Stomach (tissue), 9 donors: ENCODE results near the gene SLC6A12. TPM values are rescaled to one million over a fixed set of nuclear protein-coding genes. Genes with fewer than 3 reads are reported as not detected.
"Not testable (repeated sequence)": the region's sequence is repeated elsewhere in the genome, so short reads cannot be mapped to it uniquely, and the experiment has no call there.

Experiments used
- DNase-seq, 2 donors: peaks; one replicate each; pipeline versions ENCODE4 v3.0.0 to v3.0.0-alpha.2; 2013 to 2019
- H3K27ac ChIP-seq, 5 donors: fragments of 200-600 bp in 4 of 5; sonication (generic) in 4 of 5; one replicate each; pipeline ENCODE4 v1.5.1; 2013 to 2019; ENCODE audit warnings: mild to moderate bottlenecking in 1 of 5, moderate library complexity in 1 of 5
- H3K27me3 ChIP-seq, 3 donors: fragments of 200-600 bp; sonication (generic); one replicate each; pipeline ENCODE4 v1.5.1; 2017 to 2019; ENCODE audit warnings: mixed run types in 1 of 3
- H3K36me3 ChIP-seq, 4 donors: fragments of 200-600 bp; sonication (generic); 1 replicate in 3 of 4; 2 replicates in 1 of 4; pipeline ENCODE4 v1.5.1; 2016 to 2019
- H3K4me1 ChIP-seq, 4 donors: fragments of 200-600 bp; sonication (generic); one replicate each; pipeline ENCODE4 v1.5.1; 2016 to 2019
- H3K4me3 ChIP-seq, 4 donors: fragments of 200-600 bp; sonication (generic) in 3 of 4; one replicate each; pipeline ENCODE4 v1.5.1; 2016 to 2019; ENCODE audit warnings: mild to moderate bottlenecking in 1 of 4
- H3K9me3 ChIP-seq, 4 donors: fragments of 200-600 bp; sonication (generic); one replicate each; pipeline ENCODE4 v1.5.1; 2016 to 2019
- EP300 ChIP-seq: sonication (generic); formaldehyde crosslinking; IDR thresholded peaks from one replicate; pipeline ENCODE4 v1.6.1; 2017; ENCODE audit warnings: antibody characterized with exemption
- POLR2A ChIP-seq, 4 donors: fragments of 450-650 bp; IDR thresholded peaks; one replicate each; pipeline ENCODE4 v1.6.1; 2016; ENCODE audit warnings: antibody characterized with exemption in 4 of 4, control low read depth in 2 of 4, mild to moderate bottlenecking in 1 of 4, moderate library complexity in 1 of 4
- POLR2AphosphoS5 ChIP-seq, 3 donors: sonication (generic); formaldehyde crosslinking; IDR thresholded peaks; one replicate each; pipeline ENCODE4 v1.6.1; 2016; ENCODE audit warnings: antibody characterized with exemption in 3 of 3
- WGBS, 5 donors: extraction: QIAGEN DNeasy Blood & Tissue Kit in 3 of 5; methylation state at CpG; one replicate each; pipeline versions ENCODE4 v1.1.5 to v1.1.7; 2013 to 2018; 5-methylcytosine and 5-hydroxymethylcytosine counted together
- intact Hi-C: fragments of 100-400 bp; cut with DNase I; formaldehyde crosslinking; loops from one replicate; pipeline ENCODE4 v1.15.1; 2023; ENCODE audit warnings: low total_unique reads
- polyA plus RNA-seq, 3 donors: library from polyadenylated mRNA; stranded (reverse); fragments of 200-250 nt; gene quantifications; one replicate each; pipeline ENCODE4 v1.2.3, GENCODE V29; 2013
- total RNA-seq, 5 donors: library from RNA; depleted of rRNA; stranded (reverse); fragments of >200 nt; gene quantifications; one replicate each; pipeline versions ENCODE4 v1.1.0 to v1.2.3, GENCODE V29; 2014 to 2016
- TF ChIP-seq, protein P1 (sequence below), 7 experiments: fragments of 450-650 bp in 4 of 7; fragments of 200-600 bp in 3 of 7; sonication (generic) in 3 of 7; IDR thresholded peaks; one replicate each; pipeline ENCODE4 v1.5.1; 2016 to 2019; ENCODE audit warnings: antibody characterized with exemption in 7 of 7, control low read depth in 2 of 7, mild to moderate bottlenecking in 1 of 7
- donor health status: healthy with polysubstance abuse.
- donor health status: Bipolar disorder and iron deficiency.
- donor health status: healthy.

SLC6A12 gene
- total and polyA plus RNA-seq, 8 donors = 0.05 to 1.7 (median 0.19) TPM; not detected in 5

DNA sequence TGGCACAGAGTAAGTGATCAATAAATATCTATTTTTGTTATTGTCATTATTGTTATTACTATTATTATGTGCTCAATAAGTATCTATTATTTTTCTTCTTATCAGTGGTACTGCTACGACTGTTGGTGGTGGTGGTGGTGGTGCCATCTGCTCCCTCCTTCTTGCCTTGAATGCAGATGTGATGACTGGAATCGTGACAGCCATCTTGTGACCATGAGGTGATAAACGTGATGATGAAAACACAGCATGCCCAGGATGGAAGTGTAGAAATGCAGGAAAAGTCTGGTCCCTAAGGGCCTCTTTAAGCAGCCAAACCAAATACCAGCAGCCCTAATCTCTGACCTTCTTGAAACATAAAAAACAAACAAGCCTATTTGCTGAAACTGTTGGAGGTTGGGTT, 22.4 kb downstream of the SLC6A12 start:
- Histone ChIP-seq H3K4me1 (peaks cover 0 to 17% (median 14%) of the 10 kb centered on the region in 4 donors), H3K36me3 (no peaks in the 10 kb centered on the region), H3K9me3 (no peaks in the 10 kb centered on the region), H3K4me3 (no peak overlapping the region), H3K27ac (no peak overlapping the region), H3K27me3 (peaks cover 0 to 73% (median 34%) of the 10 kb centered on the region in 3 donors)
- intact Hi-C loops = no loop called here
- DNase-seq = no peak
- TF ChIP-seq POLR2AphosphoS5 (IDR thresholded peaks at IDR 0.05) (no peak), POLR2A (IDR thresholded peaks at IDR 0.05) (no peak)
- TF ChIP-seq, protein P1, sequence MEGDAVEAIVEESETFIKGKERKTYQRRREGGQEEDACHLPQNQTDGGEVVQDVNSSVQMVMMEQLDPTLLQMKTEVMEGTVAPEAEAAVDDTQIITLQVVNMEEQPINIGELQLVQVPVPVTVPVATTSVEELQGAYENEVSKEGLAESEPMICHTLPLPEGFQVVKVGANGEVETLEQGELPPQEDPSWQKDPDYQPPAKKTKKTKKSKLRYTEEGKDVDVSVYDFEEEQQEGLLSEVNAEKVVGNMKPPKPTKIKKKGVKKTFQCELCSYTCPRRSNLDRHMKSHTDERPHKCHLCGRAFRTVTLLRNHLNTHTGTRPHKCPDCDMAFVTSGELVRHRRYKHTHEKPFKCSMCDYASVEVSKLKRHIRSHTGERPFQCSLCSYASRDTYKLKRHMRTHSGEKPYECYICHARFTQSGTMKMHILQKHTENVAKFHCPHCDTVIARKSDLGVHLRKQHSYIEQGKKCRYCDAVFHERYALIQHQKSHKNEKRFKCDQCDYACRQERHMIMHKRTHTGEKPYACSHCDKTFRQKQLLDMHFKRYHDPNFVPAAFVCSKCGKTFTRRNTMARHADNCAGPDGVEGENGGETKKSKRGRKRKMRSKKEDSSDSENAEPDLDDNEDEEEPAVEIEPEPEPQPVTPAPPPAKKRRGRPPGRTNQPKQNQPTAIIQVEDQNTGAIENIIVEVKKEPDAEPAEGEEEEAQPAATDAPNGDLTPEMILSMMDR (IDR thresholded peaks at IDR 0.05) = no peak
- WGBS, 5 donors = 62 to 69% (median 66%) methylated on average over 3 of the region's 3 CpGs

- TF ChIP-seq POLR2AphosphoS5 (IDR thresholded peaks at IDR 0.05) (no peak), EP300 (no peak), POLR2A (IDR thresholded peaks at IDR 0.05) (no peak)
- TF ChIP-seq, protein P1 (IDR thresholded peaks at IDR 0.05) = no peak
- intact Hi-C loops = no loop called here
- H3K9me3 ChIP-seq = no peaks in the 10 kb centered on the region
- H3K27me3 ChIP-seq = peaks cover 0 to 66% (median 34%) of the 10 kb centered on the region in 3 donors
- no peak overlapping the region for H3K4me3 ChIP-seq
- no peaks in the 10 kb centered on the region for H3K36me3 ChIP-seq
- no peak overlapping the region for H3K27ac ChIP-seq
- no peak for DNase-seq
- H3K4me1 ChIP-seq = peaks cover 0 to 17% (median 14%) of the 10 kb centered on the region in 4 donors
- 82 to 90% (median 87%) methylated on average over 7 to 8 of the region's 8 CpGs for WGBS, 5 donors
Observed at GRCh38 chr12:190881-191280, 23.1 kb downstream of the SLC6A12 start.

DNA sequence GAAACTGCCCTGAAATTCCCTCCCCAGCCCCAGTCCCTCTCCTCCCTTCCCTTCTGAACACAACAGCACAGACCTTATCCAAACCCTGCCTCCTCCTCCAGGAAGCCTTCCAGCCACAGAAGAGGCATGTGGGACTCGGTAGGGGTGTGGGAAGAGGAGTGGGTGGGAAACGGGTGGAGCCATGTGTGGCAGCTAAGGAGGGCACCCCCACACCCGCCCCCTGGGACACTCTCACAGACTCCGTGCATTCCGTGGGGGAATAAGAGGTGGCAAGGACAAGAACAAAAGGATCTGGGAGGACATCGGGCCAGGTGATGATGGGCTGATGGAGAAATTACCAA, 24.4 kb downstream of the SLC6A12 start:
- Histone ChIP-seq H3K9me3 (no peaks in the 10 kb centered on the region), H3K27me3 (peaks cover 0 to 53% (median 26%) of the 10 kb centered on the region in 3 donors), H3K36me3 (no peaks in the 10 kb centered on the region), H3K4me3 (peak overlapping the region in 2 of 4 donors; percentile 40 to 66), H3K4me1 (peaks cover 0 to 17% (median 14%) of the 10 kb centered on the region in 4 donors), H3K27ac (no peak overlapping the region)
- intact Hi-C loops = no loop called here
- WGBS, 5 donors = 71 to 78% (median 75%) methylated on average over 6 of the region's 6 CpGs
- TF ChIP-seq POLR2A (IDR thresholded peaks at IDR 0.05) = no peak
- TF ChIP-seq EP300 = no peak
- TF ChIP-seq, protein P1 (IDR thresholded peaks at IDR 0.05) = no peak
- no peak for TF ChIP-seq POLR2AphosphoS5 (IDR thresholded peaks at IDR 0.05)
- no peak for DNase-seq

- H3K9me3 ChIP-seq = no peaks in the 10 kb centered on the region
- no peak for TF ChIP-seq POLR2AphosphoS5 (IDR thresholded peaks at IDR 0.05)
- TF ChIP-seq, protein P1 (IDR thresholded peaks at IDR 0.05) = peak in 5 of 7 experiments; percentile 22 to 80 (median 77)
- H3K4me3 ChIP-seq = peak overlapping the region; percentile 40 to 66 (median 46)
- H3K36me3 ChIP-seq = no peaks in the 10 kb centered on the region
- peaks cover 0 to 48% (median 22%) of the 10 kb centered on the region in 3 donors for H3K27me3 ChIP-seq
- H3K4me1 ChIP-seq = peaks cover 0 to 17% (median 14%) of the 10 kb centered on the region in 4 donors
- 3 to 9% (median 7%) methylated on average over 26 to 52 of the region's 52 CpGs for WGBS, 5 donors
- peak overlapping the region in 1 of 5 donors; percentile 9 for H3K27ac ChIP-seq
- intact Hi-C loops = no loop called here
- DNase-seq = peak; percentile 57 to 91
Observed at GRCh38 chr12:188910-189621, 24.9 kb downstream of the SLC6A12 start.

GRCh38 chr12:187986-188909, 25.7 kb downstream of the SLC6A12 start:
- peak overlapping the region in 1 of 5 donors; percentile 9 for H3K27ac ChIP-seq
- H3K27me3 ChIP-seq = peaks cover 0 to 40% (median 17%) of the 10 kb centered on the region in 3 donors
- H3K36me3 ChIP-seq, intact Hi-C loops, DNase-seq, H3K9me3 ChIP-seq: not testable (repeated sequence)
- peak overlapping the region; percentile 40 to 66 (median 46) for H3K4me3 ChIP-seq
- peaks cover 0 to 17% (median 14%) of the 10 kb centered on the region in 4 donors for H3K4me1 ChIP-seq
- WGBS, 5 donors = 52 to 72% (median 67%) methylated on average over 8 to 53 of the region's 53 CpGs
